Kidney (tissue), 14 donors: ENCODE measurements around the gene TNFRSF1B. TPM values are rescaled to one million over a fixed set of nuclear protein-coding genes. Genes with fewer than 3 reads are reported as not detected.

Experiments
- DNase-seq, 5 donors: peaks; one replicate each; pipeline ENCODE4 v3.0.0-alpha.2; 2013 to 2020
- FAIRE-seq: peaks from 2 replicates; lab custom pipeline; 2012; peaks lifted over from hg19 to GRCh38; lab: Jason Lieb, UNC
- H3K27ac ChIP-seq, 2 donors: one replicate each; pipeline ENCODE4 v1.7.0; 2013; ENCODE audit warnings: low read depth in 2 of 2, low read length in 2 of 2, inconsistent platforms in 1 of 2
- H3K27me3 ChIP-seq: one replicate; pipeline ENCODE4 v1.7.1; 2013; ENCODE audit warnings: low read length, inconsistent platforms; ENCODE audit not compliant: control insufficient read depth, insufficient read depth
- H3K36me3 ChIP-seq, 3 donors: one replicate each; pipeline versions ENCODE4 v1.7.0 to v1.7.1; 2013; ENCODE audit warnings: low read length in 3 of 3, control low read depth in 1 of 3, inconsistent platforms in 1 of 3; ENCODE audit not compliant: insufficient read depth in 3 of 3, control insufficient read depth in 2 of 3
- H3K4me1 ChIP-seq, 3 donors: one replicate each; pipeline versions ENCODE4 v1.7.0 to v1.7.1; 2013; ENCODE audit warnings: low read length in 3 of 3, inconsistent platforms in 1 of 3, low read depth in 1 of 3; ENCODE audit not compliant: control insufficient read depth in 2 of 3, insufficient read depth in 2 of 3
- H3K4me3 ChIP-seq, 3 donors: one replicate each; pipeline versions ENCODE4 v1.7.0 to v1.8.1; 2013; ENCODE audit warnings: low read length in 3 of 3, control low read depth in 1 of 3, inconsistent platforms in 1 of 3
- H3K9ac ChIP-seq, 3 donors: one replicate each; pipeline versions ENCODE4 v1.7.0 to v1.7.1; 2013; ENCODE audit warnings: low read length in 3 of 3, control low read depth in 1 of 3, inconsistent platforms in 1 of 3
- H3K9me3 ChIP-seq, 3 donors: one replicate each; pipeline versions ENCODE4 v1.7.0 to v1.7.1; 2013; ENCODE audit warnings: low read length in 3 of 3, control low read depth in 1 of 3, inconsistent platforms in 1 of 3; ENCODE audit not compliant: control insufficient read depth in 2 of 3, insufficient read depth in 1 of 3
- intact Hi-C: fragments of 100-400 bp; cut with DNase I; formaldehyde crosslinking; loops from one replicate; pipeline ENCODE4 v1.11.1; 2022
- polyA plus RNA-seq: library from polyadenylated mRNA; stranded (reverse); fragments of 350-450 nt; fragmentation: Illumina TruSeq; extraction: RNeasy Lipid Tissue Mini Kit (QIAGEN cat#74804); gene quantifications from one replicate; pipeline ENCODE4 v1.2.3, GENCODE V29; 2014; ENCODE audit warnings: low read depth, low replicate concordance; ENCODE audit not compliant: insufficient read depth
- total RNA-seq: library from RNA; stranded (reverse); fragmentation: NEBNext Ultra II Directional; extraction: Animal tissue kit (Norgen Biotek cat#: 25700); gene quantifications from one replicate; pipeline ENCODE4 v1.2.1, GENCODE V29; 2021
- TF ChIP-seq, protein P1 (sequence below): IDR thresholded peaks from 3 replicates; pipeline ENCODE4 v1.5.1; 2012; ENCODE audit warnings: mild to moderate bottlenecking, moderate library complexity, borderline replicate concordance; ENCODE audit not compliant: insufficient read depth; ENCODE audit errors: extremely low read depth
- donor health status: control.
- donor health status: control.
- donor health status: control.
- donor health status: control.
- donor health status: control.
- donor health status: DM: yes; HTN: yes; CAD: no.
- donor health status: Normal renal cell carcinoma (clear cell type).

TNFRSF1B gene
- total and polyA plus RNA-seq, 2 donors from 2014 or later = 7.7 to 47.1 TPM

DNA sequence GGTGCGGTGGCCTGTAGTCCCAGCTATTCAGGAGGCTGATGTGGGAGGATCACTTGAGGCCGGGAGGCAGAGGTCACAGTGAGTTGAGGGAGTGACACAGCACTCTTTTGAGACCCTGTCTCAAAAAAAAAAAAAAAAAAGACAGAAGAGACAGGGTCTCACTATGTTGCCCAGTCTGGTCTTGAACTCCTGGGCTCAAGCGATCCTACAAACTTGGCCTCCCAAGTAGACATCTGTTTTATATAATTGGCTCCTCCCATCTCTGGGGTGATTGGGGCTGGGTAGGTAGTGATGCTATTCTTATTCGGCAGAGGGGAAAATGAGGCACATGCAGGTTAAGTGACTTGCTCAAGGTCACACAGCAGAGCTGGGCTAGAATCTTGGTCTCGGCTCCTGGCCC is 39.4 kb downstream of the TNFRSF1B start:
- Histone ChIP-seq H3K4me3 (no peak overlapping the region), H3K9ac (no peak overlapping the region), H3K27ac (no peak overlapping the region), H3K4me1 (no peaks in the 10 kb centered on the region), H3K27me3 (no peaks in the 10 kb centered on the region), H3K36me3 (no peaks in the 10 kb centered on the region), H3K9me3 (no peaks in the 10 kb centered on the region)
- DNase-seq = no peak
- TF ChIP-seq, protein P1, sequence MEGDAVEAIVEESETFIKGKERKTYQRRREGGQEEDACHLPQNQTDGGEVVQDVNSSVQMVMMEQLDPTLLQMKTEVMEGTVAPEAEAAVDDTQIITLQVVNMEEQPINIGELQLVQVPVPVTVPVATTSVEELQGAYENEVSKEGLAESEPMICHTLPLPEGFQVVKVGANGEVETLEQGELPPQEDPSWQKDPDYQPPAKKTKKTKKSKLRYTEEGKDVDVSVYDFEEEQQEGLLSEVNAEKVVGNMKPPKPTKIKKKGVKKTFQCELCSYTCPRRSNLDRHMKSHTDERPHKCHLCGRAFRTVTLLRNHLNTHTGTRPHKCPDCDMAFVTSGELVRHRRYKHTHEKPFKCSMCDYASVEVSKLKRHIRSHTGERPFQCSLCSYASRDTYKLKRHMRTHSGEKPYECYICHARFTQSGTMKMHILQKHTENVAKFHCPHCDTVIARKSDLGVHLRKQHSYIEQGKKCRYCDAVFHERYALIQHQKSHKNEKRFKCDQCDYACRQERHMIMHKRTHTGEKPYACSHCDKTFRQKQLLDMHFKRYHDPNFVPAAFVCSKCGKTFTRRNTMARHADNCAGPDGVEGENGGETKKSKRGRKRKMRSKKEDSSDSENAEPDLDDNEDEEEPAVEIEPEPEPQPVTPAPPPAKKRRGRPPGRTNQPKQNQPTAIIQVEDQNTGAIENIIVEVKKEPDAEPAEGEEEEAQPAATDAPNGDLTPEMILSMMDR = no peak
- intact Hi-C loops = loop anchor here (5.0 kb wide), 1 partner anchor 79 kb away; no protein-coding TSS in a partner anchor
- no peak for FAIRE-seq

DNA sequence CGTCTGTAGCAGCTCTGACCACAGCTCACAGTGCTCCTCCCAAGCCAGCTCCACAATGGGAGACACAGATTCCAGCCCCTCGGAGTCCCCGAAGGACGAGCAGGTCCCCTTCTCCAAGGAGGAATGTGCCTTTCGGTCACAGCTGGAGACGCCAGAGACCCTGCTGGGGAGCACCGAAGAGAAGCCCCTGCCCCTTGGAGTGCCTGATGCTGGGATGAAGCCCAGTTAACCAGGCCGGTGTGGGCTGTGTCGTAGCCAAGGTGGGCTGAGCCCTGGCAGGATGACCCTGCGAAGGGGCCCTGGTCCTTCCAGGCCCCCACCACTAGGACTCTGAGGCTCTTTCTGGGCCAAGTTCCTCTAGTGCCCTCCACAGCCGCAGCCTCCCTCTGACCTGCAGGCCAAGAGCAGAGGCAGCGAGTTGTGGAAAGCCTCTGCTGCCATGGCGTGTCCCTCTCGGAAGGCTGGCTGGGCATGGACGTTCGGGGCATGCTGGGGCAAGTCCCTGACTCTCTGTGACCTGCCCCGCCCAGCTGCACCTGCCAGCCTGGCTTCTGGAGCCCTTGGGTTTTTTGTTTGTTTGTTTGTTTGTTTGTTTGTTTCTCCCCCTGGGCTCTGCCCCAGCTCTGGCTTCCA is 40.1 kb downstream of the TNFRSF1B start:
- no peak overlapping the region for H3K27ac ChIP-seq

DNA sequence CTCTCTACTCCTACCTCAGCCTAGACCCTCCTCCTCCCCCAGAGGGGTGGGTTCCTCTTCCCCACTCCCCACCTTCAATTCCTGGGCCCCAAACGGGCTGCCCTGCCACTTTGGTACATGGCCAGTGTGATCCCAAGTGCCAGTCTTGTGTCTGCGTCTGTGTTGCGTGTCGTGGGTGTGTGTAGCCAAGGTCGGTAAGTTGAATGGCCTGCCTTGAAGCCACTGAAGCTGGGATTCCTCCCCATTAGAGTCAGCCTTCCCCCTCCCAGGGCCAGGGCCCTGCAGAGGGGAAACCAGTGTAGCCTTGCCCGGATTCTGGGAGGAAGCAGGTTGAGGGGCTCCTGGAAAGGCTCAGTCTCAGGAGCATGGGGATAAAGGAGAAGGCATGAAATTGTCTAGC is 41.5 kb downstream of the TNFRSF1B start:
- no peaks in the 10 kb centered on the region for H3K4me1 ChIP-seq
- H3K36me3 ChIP-seq = no peaks in the 10 kb centered on the region
- peak in 1 of 5 donors; percentile 50 for DNase-seq
- H3K9me3 ChIP-seq = no peaks in the 10 kb centered on the region
- no peak for FAIRE-seq
- no peaks in the 10 kb centered on the region for H3K27me3 ChIP-seq
- H3K9ac ChIP-seq = no peak overlapping the region
- no peak overlapping the region for H3K27ac ChIP-seq
- intact Hi-C loops = loop anchor here (5.0 kb wide), 1 partner anchor 81 kb away; no protein-coding TSS in a partner anchor
- H3K4me3 ChIP-seq = no peak overlapping the region
- TF ChIP-seq, protein P1 = no peak

More for the DNA sequence above, 40.1 kb downstream of the TNFRSF1B start:
- H3K9me3 ChIP-seq = no peaks in the 10 kb centered on the region
- intact Hi-C loops = loop anchor here (5.0 kb wide), 1 partner anchor 80 kb away; no protein-coding TSS in a partner anchor
- DNase-seq (peak in 1 of 5 donors; percentile 71), FAIRE-seq (no peak)
- no peaks in the 10 kb centered on the region for H3K36me3 ChIP-seq
- H3K27me3 ChIP-seq = no peaks in the 10 kb centered on the region
- H3K4me1 ChIP-seq = no peaks in the 10 kb centered on the region
- no peak overlapping the region for H3K4me3 ChIP-seq
- TF ChIP-seq, protein P1 = no peak
- H3K9ac ChIP-seq = no peak overlapping the region
